A673 (cell line): ENCODE measurements around the gene NEDD4L. TPM values are rescaled to one million over a fixed set of nuclear protein-coding genes. Genes with fewer than 3 reads are reported as not detected.

Experiments used
- BruUV-seq: library from RNA; stranded (reverse); fragments of 400-500 nt; replicated peaks from 2 replicates; lab custom pipeline; 2021; lab: Mats Ljungman, UMichigan
- CTCF ChIA-PET: fragments of 300-600 bp; sonication (Branson Sonifier 250); formaldehyde crosslinking; loops from one replicate; lab custom pipeline; 2022; ENCODE audit warnings: antibody characterized with exemption; lab: Charles Lee
- POLR2A ChIA-PET: fragments of 300-600 bp; sonication (Branson Sonifier 250); formaldehyde crosslinking; loops from one replicate; lab custom pipeline; 2022; ENCODE audit warnings: antibody characterized with exemption; ENCODE audit not compliant: low non-redundant PET; lab: Charles Lee
- DNase-seq: peaks from one replicate; pipeline ENCODE4 v3.0.0-alpha.2; 2015; ENCODE audit warnings: low spot score
- H3K27ac ChIP-seq: fragments of 200-600 bp; sonication (generic); 2 replicates; pipeline ENCODE4 v1.5.1; 2016; ENCODE audit warnings: mixed run types, low read depth, mild to moderate bottlenecking, mixed read lengths, antibody characterized with exemption, low read length; ENCODE audit not compliant: poor library complexity, severe bottlenecking
- H3K27me3 ChIP-seq: fragments of 200-600 bp; sonication (generic); replicated peaks from 2 replicates; pipeline ENCODE4 v1.6.1; 2017; ENCODE audit warnings: mixed run types, low read depth, mild to moderate bottlenecking, mixed read lengths, antibody characterized with exemption, low read length; ENCODE audit not compliant: insufficient read depth, poor library complexity
- H3K36me3 ChIP-seq: fragments of 200-600 bp; sonication (generic); 2 replicates; pipeline ENCODE4 v1.6.1; 2016; ENCODE audit warnings: mixed run types, mild to moderate bottlenecking, mixed read lengths, antibody characterized with exemption, low read length; ENCODE audit not compliant: insufficient read depth, poor library complexity, severe bottlenecking
- H3K4me1 ChIP-seq: fragments of 200-600 bp; sonication (generic); 2 replicates; pipeline ENCODE4 v1.6.1; 2017; ENCODE audit warnings: mixed run types, mild to moderate bottlenecking, mixed read lengths, antibody characterized with exemption, low read length; ENCODE audit not compliant: insufficient read depth, poor library complexity, severe bottlenecking
- H3K4me3 ChIP-seq: fragments of 200-600 bp; sonication (generic); 2 replicates; pipeline ENCODE4 v1.5.1; 2016; ENCODE audit warnings: low read depth, mixed run types, mild to moderate bottlenecking, mixed read lengths, low read length; ENCODE audit not compliant: poor library complexity, severe bottlenecking
- H3K9me3 ChIP-seq: fragments of 200-600 bp; sonication (generic); 2 replicates; pipeline ENCODE4 v1.6.1; 2016; ENCODE audit warnings: mixed run types, low read depth, mild to moderate bottlenecking, mixed read lengths, antibody characterized with exemption, low read length; ENCODE audit not compliant: poor library complexity, severe bottlenecking
- CTCF ChIP-seq: fragments of 300-800, 200-600 bp; sonication (generic); conservative IDR thresholded peaks from 2 replicates; pipeline ENCODE4 v1.5.1; 2017; ENCODE audit warnings: low read depth, mild to moderate bottlenecking, antibody characterized with exemption, low read length, moderate library complexity, mixed read lengths
- EZH2 ChIP-seq: fragments of 200-600 bp; sonication (generic); IDR thresholded peaks from 2 replicates; pipeline ENCODE4 v1.6.1; 2017; ENCODE audit warnings: borderline replicate concordance, low read depth, mild to moderate bottlenecking, mixed read lengths, antibody characterized with exemption, low read length; ENCODE audit not compliant: poor library complexity, severe bottlenecking
- intact Hi-C: fragments of 100-400 bp; cut with micrococcal nuclease; formaldehyde crosslinking; loops from one replicate; pipeline ENCODE4 v1.10.0; 2022; ENCODE audit not compliant: unreplicated experiment
- total RNA-seq: library from RNA; stranded (reverse); gene quantifications from 2 replicates; pipeline ENCODE4 v1.2.3, GENCODE V29; 2021

The NEDD4L gene
- total RNA-seq, 1 experiment from 2014 or later = 15.3 TPM

- peaks cover 4% of the 10 kb centered on the region for H3K9me3 ChIP-seq
- no peaks in the 10 kb centered on the region for H3K27me3 ChIP-seq
- H3K36me3 ChIP-seq = no peaks in the 10 kb centered on the region
- no TSS peak for BruUV-seq
- intact Hi-C loops = no loop called here
- H3K4me1 ChIP-seq = no peaks in the 10 kb centered on the region
- ChIA-PET POLR2A (no interaction called here), CTCF (no interaction called here)
- TF ChIP-seq CTCF (no peak), EZH2 (no peak)
- DNase-seq = no peak
- no peak overlapping the region for H3K4me3 ChIP-seq
- no peak overlapping the region for H3K27ac ChIP-seq
Observed at GRCh38 chr18:58087928-58088690, 44.1 kb downstream of the NEDD4L start.

DNA sequence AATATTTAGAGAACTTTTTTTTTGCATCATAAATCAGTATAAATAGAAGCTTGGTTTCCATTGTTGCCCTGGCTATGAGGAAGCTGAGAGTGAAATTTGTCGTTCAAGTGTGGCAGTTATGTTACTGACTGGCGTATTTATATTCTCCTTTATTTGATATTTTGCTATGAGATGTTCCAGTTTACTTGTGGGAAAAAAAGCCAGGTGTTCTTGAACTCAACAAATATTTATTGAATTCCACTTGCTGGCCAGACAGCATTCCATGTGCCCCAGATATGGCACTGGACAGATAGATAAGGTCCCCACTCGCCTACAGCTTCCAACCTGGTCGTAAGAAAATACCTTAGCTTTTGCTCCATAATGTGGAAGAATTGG, 44.7 kb downstream of the NEDD4L start:
- Histone ChIP-seq H3K27ac (no peak overlapping the region), H3K4me3 (no peak overlapping the region), H3K36me3 (no peaks in the 10 kb centered on the region), H3K27me3 (no peaks in the 10 kb centered on the region), H3K4me1 (no peaks in the 10 kb centered on the region), H3K9me3 (peaks cover 4% of the 10 kb centered on the region)
- POLR2A ChIA-PET = no interaction called here
- no TSS peak for BruUV-seq
- no peak for DNase-seq
- intact Hi-C loops = no loop called here
- CTCF ChIA-PET = no interaction called here
- no peak for TF ChIP-seq CTCF
- no peak for TF ChIP-seq EZH2

DNA sequence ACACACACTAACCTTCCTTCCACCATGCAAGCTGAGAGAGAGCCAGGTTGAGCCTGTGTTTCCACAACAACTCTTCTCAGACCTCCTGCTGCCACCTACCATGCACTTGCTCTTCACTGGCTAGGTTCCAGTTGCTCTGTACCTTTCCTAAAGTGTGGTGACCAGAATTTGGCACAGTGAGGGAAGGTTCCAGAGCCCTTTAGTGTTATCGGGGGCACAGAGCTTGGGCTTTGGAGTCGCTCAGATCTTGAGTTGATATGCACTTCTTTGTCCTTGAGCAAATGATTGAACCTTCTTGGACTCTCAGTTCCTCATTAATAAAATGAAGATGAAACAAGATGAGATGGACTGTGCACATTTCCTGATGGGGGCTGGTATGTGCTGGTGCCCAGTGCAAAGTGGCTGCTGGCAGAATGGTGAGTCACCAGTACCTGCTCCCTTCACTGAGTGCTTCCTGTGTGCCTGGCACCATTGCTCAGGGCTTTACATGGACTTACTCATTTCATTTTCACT, 47.1 kb downstream of the NEDD4L start:
- Histone ChIP-seq H3K9me3 (peaks cover 4% of the 10 kb centered on the region), H3K27me3 (no peaks in the 10 kb centered on the region), H3K4me3 (no peak overlapping the region), H3K27ac (no peak overlapping the region), H3K4me1 (no peaks in the 10 kb centered on the region), H3K36me3 (no peaks in the 10 kb centered on the region)
- CTCF ChIA-PET = no interaction called here
- no peak for TF ChIP-seq CTCF
- TF ChIP-seq EZH2 = no peak
- POLR2A ChIA-PET = no interaction called here
- no peak for DNase-seq
- intact Hi-C loops = no loop called here
- BruUV-seq = no TSS peak
